ENCODE measurements around the gene RALB.

DNA sequence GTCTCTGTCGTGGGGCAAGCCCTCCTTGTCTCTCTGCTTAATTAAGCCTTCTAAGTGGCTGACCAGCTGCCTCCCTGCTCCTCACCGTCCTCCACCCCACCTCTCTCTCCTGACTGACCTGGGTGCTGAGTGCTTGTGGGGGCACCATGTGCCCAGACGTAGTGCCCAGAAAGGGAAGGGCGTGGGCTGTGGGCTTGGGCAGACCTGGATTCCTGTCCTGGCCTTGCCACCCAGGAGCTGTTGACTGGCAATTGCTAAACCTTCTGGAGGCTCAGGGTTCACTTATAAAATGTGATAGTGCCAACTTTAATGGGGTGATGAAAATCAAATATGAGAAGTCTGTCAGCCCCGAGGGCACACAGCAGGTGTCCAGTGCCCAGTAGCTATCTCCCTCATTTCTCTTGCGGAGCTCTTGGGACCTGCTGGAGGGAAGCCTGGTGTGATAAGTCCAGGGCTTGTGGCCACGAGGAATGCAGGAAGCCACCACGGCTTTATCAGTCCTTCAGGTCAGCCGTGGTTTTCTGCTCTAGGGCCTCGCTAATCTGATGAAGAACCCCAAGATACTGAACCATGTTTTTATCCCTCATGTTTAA, 71.3 kb downstream of the RALB start:
- TF ChIP-seq, protein P1, sequence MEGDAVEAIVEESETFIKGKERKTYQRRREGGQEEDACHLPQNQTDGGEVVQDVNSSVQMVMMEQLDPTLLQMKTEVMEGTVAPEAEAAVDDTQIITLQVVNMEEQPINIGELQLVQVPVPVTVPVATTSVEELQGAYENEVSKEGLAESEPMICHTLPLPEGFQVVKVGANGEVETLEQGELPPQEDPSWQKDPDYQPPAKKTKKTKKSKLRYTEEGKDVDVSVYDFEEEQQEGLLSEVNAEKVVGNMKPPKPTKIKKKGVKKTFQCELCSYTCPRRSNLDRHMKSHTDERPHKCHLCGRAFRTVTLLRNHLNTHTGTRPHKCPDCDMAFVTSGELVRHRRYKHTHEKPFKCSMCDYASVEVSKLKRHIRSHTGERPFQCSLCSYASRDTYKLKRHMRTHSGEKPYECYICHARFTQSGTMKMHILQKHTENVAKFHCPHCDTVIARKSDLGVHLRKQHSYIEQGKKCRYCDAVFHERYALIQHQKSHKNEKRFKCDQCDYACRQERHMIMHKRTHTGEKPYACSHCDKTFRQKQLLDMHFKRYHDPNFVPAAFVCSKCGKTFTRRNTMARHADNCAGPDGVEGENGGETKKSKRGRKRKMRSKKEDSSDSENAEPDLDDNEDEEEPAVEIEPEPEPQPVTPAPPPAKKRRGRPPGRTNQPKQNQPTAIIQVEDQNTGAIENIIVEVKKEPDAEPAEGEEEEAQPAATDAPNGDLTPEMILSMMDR (conservative IDR thresholded peaks at IDR 0.05; ENCODE audit: low read depth in 2 of 2), result no peak
- TF ChIP-seq POLR2AphosphoS5 (IDR thresholded peaks at IDR 0.05; ENCODE audit: low read depth) (no peak), EZH2 (IDR thresholded peaks at IDR 0.05; ENCODE audit: low read depth, unreplicated experiment) (no peak), EZH2phosphoT487 (IDR thresholded peaks at IDR 0.05; ENCODE audit: unreplicated experiment) (no peak)

Data from GM23338 (cell line).